Erythroblast (primary cell): ENCODE measurements around the gene CLCF1.

Experiments used
- GATA1 ChIP-seq: IDR thresholded peaks from 2 replicates; pipeline ENCODE4 v1.6.1; 2011; ENCODE audit warnings: low read depth, mild to moderate bottlenecking, control low read depth, low read length, moderate library complexity
- POLR2A ChIP-seq: IDR thresholded peaks from 2 replicates; pipeline ENCODE4 v1.6.1; 2011; ENCODE audit warnings: mild to moderate bottlenecking, low read length

- TF ChIP-seq POLR2A (no peak), GATA1 (no peak)
These were observed 16.1 kb upstream of the CLCF1 start for GRCh38 chr11:67389477-67389876.
